ENCODE data around the gene NLRC3.
"Not testable (repeated sequence)": the region's sequence is repeated elsewhere in the genome, so short reads cannot be mapped to it uniquely, and the experiment has no call there.

Gene NLRC3

GRCh38 chr16:3548445-3548844 is 28.8 kb downstream of the NLRC3 start:
- DNase-seq (ENCODE audit: low spot score) = no peak

GRCh38 chr16:3546986-3547682 is 30.1 kb downstream of the NLRC3 start:
- no peak for DNase-seq (ENCODE audit: low spot score)

- DNase-seq (ENCODE audit: low spot score) = no peak
These were observed 34.4 kb downstream of the NLRC3 start for GRCh38 chr16:3542601-3543373.

- DNase-seq (ENCODE audit: low spot score) = no peak
These were observed 35.6 kb downstream of the NLRC3 start for GRCh38 chr16:3541527-3542155.

GRCh38 chr16:3538222-3538621 is 39.0 kb downstream of the NLRC3 start:
- DNase-seq (ENCODE audit: low spot score) = no peak

- no peak for DNase-seq (ENCODE audit: low spot score)
These were observed 40.4 kb downstream of the NLRC3 start for GRCh38 chr16:3536851-3537250.

- DNase-seq (ENCODE audit: low spot score) = no peak
These were observed 40.9 kb downstream of the NLRC3 start for GRCh38 chr16:3536271-3536731.

- DNase-seq (ENCODE audit: low spot score) = no peak
These were observed 43.1 kb downstream of the NLRC3 start for GRCh38 chr16:3534126-3534525.

- DNase-seq (ENCODE audit: low spot score) = no peak
These were observed 44.5 kb downstream of the NLRC3 start for GRCh38 chr16:3532741-3533140.

GRCh38 chr16:3530371-3530914 is 46.8 kb downstream of the NLRC3 start:
- no peak for DNase-seq (ENCODE audit: low spot score)

- DNase-seq (ENCODE audit: low spot score) = no peak
These were observed 48.0 kb downstream of the NLRC3 start for GRCh38 chr16:3529175-3529574.

- no peak for DNase-seq (ENCODE audit: low spot score)
These were observed 48.8 kb downstream of the NLRC3 start for GRCh38 chr16:3528406-3528805.

GRCh38 chr16:3527216-3527829 is 49.9 kb downstream of the NLRC3 start:
- DNase-seq (ENCODE audit: low spot score) = not testable (repeated sequence)

- no peak for DNase-seq (ENCODE audit: low spot score)
These were observed 51.3 kb downstream of the NLRC3 start for GRCh38 chr16:3525951-3526350.

GRCh38 chr16:3523281-3523680 is 53.9 kb downstream of the NLRC3 start:
- DNase-seq (ENCODE audit: low spot score) = no peak

GRCh38 chr16:3520841-3521240 is 56.4 kb downstream of the NLRC3 start:
- DNase-seq (ENCODE audit: low spot score) = no peak

- no peak for DNase-seq (ENCODE audit: low spot score)
These were observed 56.8 kb downstream of the NLRC3 start for GRCh38 chr16:3520413-3520812.

GRCh38 chr16:3519581-3519980 is 57.6 kb downstream of the NLRC3 start:
- DNase-seq (ENCODE audit: low spot score) = no peak

GRCh38 chr16:3518986-3519348 is 58.2 kb downstream of the NLRC3 start:
- DNase-seq (ENCODE audit: low spot score) = no peak

GRCh38 chr16:3518292-3518985 is 58.8 kb downstream of the NLRC3 start:
- DNase-seq (ENCODE audit: low spot score) = no peak

GRCh38 chr16:3515897-3516296 is 61.3 kb downstream of the NLRC3 start:
- DNase-seq (ENCODE audit: low spot score) = no peak

- DNase-seq (ENCODE audit: low spot score) = no peak
These were observed 62.6 kb downstream of the NLRC3 start for GRCh38 chr16:3514621-3515020.

Measured in germinal center (tissue), 1 donor.